NT2/D1 (cell line): ENCODE measurements around the gene EIF1B.

ENCODE experiments used
- SUZ12 ChIP-seq: IDR thresholded peaks from 2 replicates; pipeline ENCODE4 v1.6.1; 2011; ENCODE audit not compliant: insufficient read length, insufficient read depth; ENCODE audit errors: extremely low read depth
- YY1 ChIP-seq: IDR thresholded peaks from 2 replicates; pipeline ENCODE4 v1.6.1; 2011; ENCODE audit not compliant: insufficient read length, insufficient read depth
- ZNF274 ChIP-seq: IDR thresholded peaks from 2 replicates; pipeline ENCODE4 v1.6.1; 2011; ENCODE audit warnings: mild to moderate bottlenecking, low read depth, low read length

- TF ChIP-seq YY1 (no peak), ZNF274 (no peak), SUZ12 (no peak)
Observed at GRCh38 chr3:40268802-40269524, 40.5 kb upstream of the EIF1B start.
